Activated naive CD4-positive, alpha-beta T cell treated with Interleukin-2 at 50 U/mL for 16 hours (primary cell): ENCODE data around the gene MYO19.
"Not testable (repeated sequence)": the region's sequence is repeated elsewhere in the genome, so short reads cannot be mapped to it uniquely, and the experiment has no call there.

Experiments used
- DNase-seq: peaks from one replicate; pipeline ENCODE4 v3.0.0-alpha.2; 2020

MYO19 gene

GRCh38 chr17:36498560-36499300, 35.9 kb downstream of the MYO19 start:
- no peak for DNase-seq

DNA sequence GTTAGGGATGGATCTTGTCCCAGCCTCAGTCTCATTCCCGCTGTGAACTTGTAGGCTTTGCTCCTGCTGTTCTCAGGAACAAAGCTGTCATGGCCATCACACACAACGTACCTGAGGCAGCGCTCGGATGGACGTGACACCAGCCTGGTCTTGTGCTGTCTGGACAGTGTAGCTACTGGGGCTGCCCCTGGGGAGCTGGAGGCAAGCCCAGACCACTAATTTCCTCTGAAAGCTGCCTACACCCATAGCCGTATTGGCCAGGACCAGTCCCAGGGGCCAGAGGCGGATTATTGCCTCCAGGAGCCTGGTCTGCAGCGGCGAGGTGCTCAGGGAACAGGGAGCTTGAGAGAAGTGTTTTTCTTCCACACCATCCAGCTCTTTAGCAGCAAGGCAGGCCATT, 36.5 kb downstream of the MYO19 start:
- no peak for DNase-seq

GRCh38 chr17:36496018-36496789, 38.5 kb downstream of the MYO19 start:
- DNase-seq: no peak

- no peak for DNase-seq
These were observed 39.5 kb downstream of the MYO19 start for GRCh38 chr17:36495076-36495578.

- no peak for DNase-seq
These were observed 40.0 kb downstream of the MYO19 start for GRCh38 chr17:36494674-36495073.

- DNase-seq: no peak
These were observed 40.7 kb downstream of the MYO19 start for GRCh38 chr17:36493956-36494355.

DNA sequence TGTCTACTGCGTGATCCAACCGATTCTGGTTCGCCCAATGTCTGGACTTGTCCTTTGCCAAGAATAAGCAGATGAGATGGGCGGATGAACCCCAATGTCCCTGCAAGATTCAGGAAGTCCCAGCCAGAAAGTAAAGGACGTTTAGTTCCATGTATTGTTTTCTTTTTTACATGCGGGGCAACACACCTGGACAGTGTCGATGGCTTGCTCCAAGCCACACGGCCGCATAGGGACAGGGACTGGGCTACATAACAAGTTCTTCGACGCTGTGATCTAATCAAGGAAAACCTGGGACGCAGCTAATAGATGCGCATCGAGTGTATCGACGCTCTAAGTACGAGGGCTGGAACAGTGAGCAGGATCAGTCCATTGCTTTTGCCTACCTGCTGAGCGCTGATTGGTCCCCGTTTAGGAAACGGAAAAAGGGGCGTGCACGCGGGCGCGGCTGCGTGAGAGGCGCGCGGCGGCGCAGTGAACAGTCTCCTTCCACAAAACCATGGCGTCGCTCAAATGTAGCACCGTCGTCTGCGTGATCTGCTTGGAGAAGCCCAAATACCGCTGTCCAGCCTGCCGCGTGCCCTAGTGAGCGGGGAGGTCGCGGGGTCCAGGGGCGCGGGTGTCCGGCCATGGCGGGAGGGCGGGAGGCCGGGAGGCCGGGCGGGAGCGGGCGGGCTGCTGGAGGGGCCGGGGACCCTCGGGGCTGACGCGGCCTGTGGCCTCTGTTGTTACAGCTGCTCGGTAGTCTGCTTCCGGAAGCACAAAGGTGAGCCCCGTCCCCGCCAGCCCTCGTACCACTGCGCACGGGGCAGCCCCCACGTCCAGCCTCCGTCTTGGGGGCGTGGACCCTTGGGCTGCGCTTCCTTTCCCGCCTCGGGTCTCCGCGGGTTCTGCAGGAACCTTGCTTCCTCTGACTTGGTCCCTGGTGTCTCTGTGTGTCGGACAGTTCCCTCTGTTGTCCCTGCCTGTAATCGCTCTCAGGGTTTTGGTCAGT, 48.2 kb downstream of the MYO19 start, which contains the start of gene ZNHIT3:
ZNHIT3 (plus strand) TSS at position 478 of the 991 bp plus-strand sequence; CDS start at position 497, 19 bp downstream.
- DNase-seq: peak; percentile 93

GRCh38 chr17:36485805-36486203, 48.9 kb downstream of the MYO19 start:
- DNase-seq: no peak

- no peak for DNase-seq
These were observed 49.6 kb downstream of the MYO19 start for GRCh38 chr17:36485027-36485426.

DNA sequence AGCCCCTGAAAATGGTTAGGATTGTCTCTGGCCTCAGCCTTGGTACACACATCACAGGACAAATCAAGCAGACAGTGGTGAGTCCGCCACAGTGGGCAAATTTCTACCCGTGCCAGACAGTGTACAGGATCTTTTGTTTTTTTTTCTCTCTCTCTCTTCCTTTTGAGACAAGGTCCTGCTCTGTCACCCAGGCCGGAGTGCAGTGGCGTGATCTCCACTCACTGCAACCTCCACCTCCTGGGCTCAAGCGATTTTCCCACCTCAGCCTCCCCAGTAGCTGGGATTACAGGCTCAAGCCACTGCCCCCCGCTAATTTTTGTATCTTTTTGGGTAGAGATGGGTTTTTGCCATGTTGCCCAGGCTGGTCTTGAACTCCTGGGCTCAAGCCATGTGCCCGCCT, 50.6 kb downstream of the MYO19 start:
- DNase-seq: not testable (repeated sequence)

GRCh38 chr17:36482611-36483504, 51.8 kb downstream of the MYO19 start:
- DNase-seq: peak; percentile 84

DNA sequence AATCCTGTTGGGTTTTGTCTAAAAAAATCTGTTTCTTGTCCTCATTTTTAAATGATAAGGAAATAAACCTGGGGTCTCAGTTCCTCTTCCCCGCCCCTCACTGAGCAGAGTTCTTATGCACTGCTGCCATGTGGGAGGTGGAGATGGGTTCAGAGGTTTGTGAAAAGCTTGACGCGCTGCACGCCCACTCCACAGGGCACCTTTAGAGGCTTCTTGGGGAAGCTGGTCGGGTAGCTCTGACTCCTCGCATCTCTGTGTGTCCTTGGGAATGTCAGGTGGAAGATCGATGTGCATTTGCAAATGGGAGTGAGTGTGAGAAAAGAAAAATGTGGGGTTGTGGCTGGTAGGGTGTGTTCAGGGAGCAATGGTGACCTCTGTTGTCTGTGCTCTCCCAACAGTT, 52.8 kb downstream of the MYO19 start:
- no peak for DNase-seq

DNA sequence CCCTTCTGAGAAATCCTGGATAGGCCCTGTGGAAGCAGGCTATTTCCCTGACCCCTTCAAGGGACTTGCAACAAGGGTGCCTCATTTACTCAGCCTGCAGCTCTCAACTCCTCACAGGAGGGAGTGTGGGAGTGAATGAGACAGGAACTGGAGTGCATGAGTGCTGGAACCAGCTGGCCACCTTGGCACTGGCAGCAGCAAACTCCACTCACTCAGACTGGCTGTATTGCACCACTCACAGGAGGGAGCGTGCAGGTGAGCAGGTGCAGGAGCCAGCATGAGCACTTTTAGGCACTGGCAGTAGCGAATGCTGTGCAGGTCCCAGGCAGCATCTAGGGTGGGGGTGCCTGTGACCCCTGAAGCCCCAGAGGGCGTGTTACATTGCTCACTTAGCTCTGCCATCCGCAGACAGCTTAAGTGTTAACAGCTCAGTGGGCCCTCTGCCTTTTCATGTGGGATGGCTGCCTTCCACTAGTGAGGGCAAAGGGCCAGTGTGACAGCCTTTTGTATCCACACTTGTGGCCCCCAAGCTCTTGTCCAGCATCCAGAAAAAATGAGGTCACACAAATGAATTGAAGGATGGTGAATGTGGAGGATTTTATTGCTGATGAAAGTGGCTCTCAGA, 59.2 kb downstream of the MYO19 start:
- DNase-seq: no peak

DNA sequence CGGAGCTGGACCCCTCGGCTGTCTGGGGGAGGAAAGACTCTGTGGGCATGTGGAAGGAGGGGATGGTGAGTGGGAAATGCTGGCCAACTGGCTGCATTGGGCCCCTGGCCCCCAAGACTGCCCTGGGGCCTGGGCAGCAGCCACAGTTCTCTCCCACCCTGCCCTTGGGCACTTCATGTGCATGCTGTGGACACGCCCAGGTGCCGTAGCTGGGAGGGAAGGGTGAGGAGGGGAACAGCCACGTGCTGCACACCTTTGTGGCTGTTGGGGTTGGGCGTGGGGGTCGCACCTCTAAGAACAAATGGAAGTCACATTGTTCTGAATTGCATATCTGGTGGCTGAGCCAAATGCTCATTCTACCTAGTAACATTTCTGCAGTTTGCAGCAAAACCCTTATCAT, 60.1 kb downstream of the MYO19 start:
- no peak for DNase-seq

DNA sequence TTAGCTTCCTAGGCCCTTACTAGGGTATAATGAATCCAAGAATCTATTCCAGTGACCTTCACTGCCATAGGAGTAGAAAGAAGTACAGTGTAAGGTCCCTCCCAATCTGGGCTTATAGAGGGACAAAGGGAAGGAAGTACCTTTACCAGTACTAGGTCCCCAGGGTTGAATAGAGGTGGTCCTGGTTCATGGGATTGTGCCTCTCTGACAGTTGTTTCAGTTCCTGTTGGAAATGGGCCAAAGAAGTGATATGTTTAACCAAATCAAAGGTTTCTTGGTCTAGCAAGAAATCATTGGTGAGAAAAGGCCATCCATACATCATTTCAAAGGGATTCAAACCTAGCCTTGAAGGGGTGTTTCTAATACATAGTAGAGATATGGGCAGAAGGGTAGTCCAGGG, 64.2 kb downstream of the MYO19 start:
- no peak for DNase-seq

- no peak for DNase-seq
These were observed 64.9 kb downstream of the MYO19 start for GRCh38 chr17:36469733-36470132.

DNA sequence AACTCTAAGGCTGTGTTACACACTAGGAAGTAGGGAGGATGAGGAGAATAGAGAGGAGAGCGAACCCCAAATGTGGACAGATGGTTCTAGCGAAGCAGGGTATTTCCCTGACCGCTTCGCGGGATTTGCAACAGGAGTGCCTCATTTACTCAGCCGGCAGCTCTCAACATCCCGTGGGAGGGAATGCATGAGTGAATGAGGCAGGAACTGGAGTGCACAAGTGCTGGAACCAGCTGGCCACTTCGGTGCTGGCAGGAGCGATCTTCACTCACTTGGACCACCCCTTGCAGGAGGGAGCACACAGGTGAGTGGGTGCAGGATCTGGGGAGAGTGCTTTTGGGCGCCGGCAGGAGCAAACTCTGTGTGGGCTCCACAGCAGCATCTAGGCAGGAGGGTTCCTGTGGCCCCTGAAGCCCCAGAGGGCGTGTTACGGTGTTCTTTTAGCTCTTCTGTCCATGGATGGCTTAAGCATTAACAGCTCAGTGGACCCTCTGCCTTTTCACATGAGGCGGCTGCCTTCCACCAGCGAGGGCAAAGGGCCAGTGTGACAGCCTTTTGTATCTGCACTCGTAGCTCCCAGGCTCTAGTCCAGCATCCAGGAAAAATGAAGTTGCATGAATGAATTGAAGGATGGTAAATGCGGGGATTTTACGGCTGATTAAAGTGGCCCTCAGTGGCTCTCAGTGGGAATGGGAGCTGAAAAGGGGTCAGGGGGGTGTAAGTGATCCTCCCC, 65.6 kb downstream of the MYO19 start:
- no peak for DNase-seq

- no peak for DNase-seq
These were observed 69.9 kb downstream of the MYO19 start for GRCh38 chr17:36464765-36465088.

DNA sequence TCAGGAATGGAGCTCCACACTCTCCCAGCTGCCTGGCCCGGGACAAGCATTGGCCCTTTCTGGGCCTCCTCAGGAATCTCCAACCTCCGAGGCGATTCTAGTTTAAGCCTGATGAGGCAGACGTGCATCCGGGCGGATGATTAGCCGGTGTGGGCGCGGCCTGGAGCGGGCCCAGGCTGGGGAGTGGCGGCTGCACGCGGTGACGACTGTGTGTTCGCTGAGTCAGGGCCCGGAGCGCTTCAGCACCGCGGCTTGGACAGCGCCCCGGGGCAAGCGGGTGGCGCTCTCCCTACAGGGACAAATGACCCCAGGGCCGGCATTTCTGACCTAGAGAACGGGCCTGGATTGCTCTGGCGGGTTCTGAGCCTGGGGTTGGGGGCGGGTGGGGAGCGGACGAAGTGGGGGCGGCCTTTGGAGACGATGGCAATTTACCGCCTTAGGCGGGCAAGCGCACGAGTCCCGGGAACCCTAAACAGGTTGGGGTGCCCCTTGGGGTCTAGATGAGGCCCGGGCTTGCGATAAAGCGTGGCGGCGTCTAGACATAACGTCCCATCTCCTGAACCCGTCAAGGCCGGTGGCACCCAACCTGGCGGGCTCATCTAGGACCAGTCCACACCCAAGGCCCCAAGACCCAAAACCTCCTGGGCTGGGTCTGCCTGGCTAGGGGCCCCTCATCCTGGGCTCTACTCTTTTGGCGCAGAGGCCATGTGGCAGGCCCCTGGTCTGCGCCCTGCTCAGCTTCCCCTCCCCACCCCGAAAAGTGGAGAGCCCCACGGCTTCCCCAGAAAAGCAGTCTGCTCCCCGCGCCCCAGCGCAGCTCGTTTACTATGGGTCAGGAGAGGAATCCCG, 70.5 kb downstream of the MYO19 start:
- peak; percentile 36 for DNase-seq
